ENCODE data around the gene TBC1D2. TPM values are rescaled to one million over a fixed set of nuclear protein-coding genes. Genes with fewer than 3 reads are reported as not detected.
"Not testable (repeated sequence)": the region's sequence is repeated elsewhere in the genome, so short reads cannot be mapped to it uniquely, and the experiment has no call there.

TBC1D2 gene
- polyA plus RNA-seq, 4 donors, result 12.2 to 42.0 (median 28.0) TPM

GRCh38 chr9:98178874-98179850, 76.3 kb downstream of the TBC1D2 start:
- peaks cover 2 to 93% (median 30%) of the 10 kb centered on the region in 3 donors for H3K4me1 ChIP-seq (ENCODE audit: control insufficient read depth in 3 of 3, insufficient read depth in 2 of 3, low read depth in 1 of 3, low read length in 2 of 3)
- no peaks in the 10 kb centered on the region for H3K27me3 ChIP-seq (ENCODE audit: control insufficient read depth in 3 of 3, insufficient read depth in 3 of 3, low read length in 3 of 3)
- no peaks in the 10 kb centered on the region for H3K9me3 ChIP-seq (ENCODE audit: control insufficient read depth in 2 of 2, insufficient read depth in 1 of 2, low read depth in 1 of 2, low read length in 1 of 2)
- H3K27ac ChIP-seq (ENCODE audit: low read depth in 1 of 3, low read length in 2 of 3), result peak overlapping the region in 2 of 3 donors; percentile 52 to 96
- H3K36me3 ChIP-seq (ENCODE audit: control insufficient read depth in 3 of 3, insufficient read depth in 2 of 3, low read depth in 1 of 3, low read length in 3 of 3), result peaks cover 0 to 43% (median 0%) of the 10 kb centered on the region in 3 donors
- 74 to 79% (median 75%) methylated on average over 16 of the region's 16 CpGs for WGBS, 3 donors
- no peak overlapping the region for H3K4me3 ChIP-seq (ENCODE audit: low read depth in 1 of 3, low read length in 3 of 3)
- no peak for DNase-seq
- no peak for FAIRE-seq

- Histone ChIP-seq H3K36me3 (ENCODE audit: control insufficient read depth in 3 of 3, insufficient read depth in 2 of 3, low read depth in 1 of 3, low read length in 3 of 3) (peaks cover 0 to 50% (median 0%) of the 10 kb centered on the region in 3 donors), H3K4me1 (ENCODE audit: control insufficient read depth in 3 of 3, insufficient read depth in 2 of 3, low read depth in 1 of 3, low read length in 2 of 3) (peaks cover 9 to 90% (median 34%) of the 10 kb centered on the region in 3 donors), H3K4me3 (ENCODE audit: low read depth in 1 of 3, low read length in 3 of 3) (no peak overlapping the region), H3K27me3 (ENCODE audit: control insufficient read depth in 3 of 3, insufficient read depth in 3 of 3, low read length in 3 of 3) (no peaks in the 10 kb centered on the region), H3K9me3 (ENCODE audit: control insufficient read depth in 2 of 2, insufficient read depth in 1 of 2, low read depth in 1 of 2, low read length in 1 of 2) (no peaks in the 10 kb centered on the region), H3K27ac (ENCODE audit: low read depth in 1 of 3, low read length in 2 of 3) (peak overlapping the region; percentile 84 to 96 (median 90))
- FAIRE-seq, result no peak
- DNase-seq, result peak; percentile 90 to 97
- WGBS, 3 donors, result 26 to 58% (median 37%) methylated on average over 9 of the region's 9 CpGs
Measured at GRCh38 chr9:98176391-98177259, 78.8 kb downstream of the TBC1D2 start.

- DNase-seq, result no peak
- Histone ChIP-seq H3K27ac (ENCODE audit: low read depth in 1 of 3, low read length in 2 of 3) (peak overlapping the region; percentile 82 to 96 (median 90)), H3K27me3 (ENCODE audit: control insufficient read depth in 3 of 3, insufficient read depth in 3 of 3, low read length in 3 of 3) (no peaks in the 10 kb centered on the region), H3K36me3 (ENCODE audit: control insufficient read depth in 3 of 3, insufficient read depth in 2 of 3, low read depth in 1 of 3, low read length in 3 of 3) (peaks cover 0 to 50% (median 0%) of the 10 kb centered on the region in 3 donors), H3K9me3 (ENCODE audit: control insufficient read depth in 2 of 2, insufficient read depth in 1 of 2, low read depth in 1 of 2, low read length in 1 of 2) (no peaks in the 10 kb centered on the region), H3K4me3 (ENCODE audit: low read depth in 1 of 3, low read length in 3 of 3) (no peak overlapping the region), H3K4me1 (ENCODE audit: control insufficient read depth in 3 of 3, insufficient read depth in 2 of 3, low read depth in 1 of 3, low read length in 2 of 3) (peaks cover 9 to 90% (median 38%) of the 10 kb centered on the region in 3 donors)
- 54 to 76% (median 70%) methylated on average over 3 of the region's 3 CpGs for WGBS, 3 donors
- no peak for FAIRE-seq
Measured at GRCh38 chr9:98175762-98176161, 79.7 kb downstream of the TBC1D2 start.

GRCh38 chr9:98175028-98175569, 80.3 kb downstream of the TBC1D2 start:
- Histone ChIP-seq H3K4me3 (ENCODE audit: low read depth in 1 of 3, low read length in 3 of 3) (no peak overlapping the region), H3K27me3 (ENCODE audit: control insufficient read depth in 3 of 3, insufficient read depth in 3 of 3, low read length in 3 of 3) (no peaks in the 10 kb centered on the region), H3K27ac (ENCODE audit: low read depth in 1 of 3, low read length in 2 of 3) (peak overlapping the region in 2 of 3 donors; percentile 24 to 96), H3K36me3 (ENCODE audit: control insufficient read depth in 3 of 3, insufficient read depth in 2 of 3, low read depth in 1 of 3, low read length in 3 of 3) (peaks cover 0 to 52% (median 0%) of the 10 kb centered on the region in 3 donors), H3K4me1 (ENCODE audit: control insufficient read depth in 3 of 3, insufficient read depth in 2 of 3, low read depth in 1 of 3, low read length in 2 of 3) (peaks cover 9 to 89% (median 34%) of the 10 kb centered on the region in 3 donors), H3K9me3 (ENCODE audit: control insufficient read depth in 2 of 2, insufficient read depth in 1 of 2, low read depth in 1 of 2, low read length in 1 of 2) (no peaks in the 10 kb centered on the region)
- FAIRE-seq (no peak), DNase-seq (peak in 1 of 2 donors; percentile 32)
- 44 to 52% (median 51%) methylated on average over 5 to 6 of the region's 6 CpGs for WGBS, 3 donors

GRCh38 chr9:98174502-98174918, 80.9 kb downstream of the TBC1D2 start:
- not testable (repeated sequence) for H3K27me3 ChIP-seq (ENCODE audit: control insufficient read depth in 3 of 3, insufficient read depth in 3 of 3, low read length in 3 of 3); DNase-seq; H3K9me3 ChIP-seq (ENCODE audit: control insufficient read depth in 2 of 2, insufficient read depth in 1 of 2, low read depth in 1 of 2, low read length in 1 of 2); H3K4me3 ChIP-seq (ENCODE audit: low read depth in 1 of 3, low read length in 3 of 3); FAIRE-seq
- Histone ChIP-seq H3K4me1 (ENCODE audit: control insufficient read depth in 3 of 3, insufficient read depth in 2 of 3, low read depth in 1 of 3, low read length in 2 of 3) (peaks cover 9 to 92% (median 34%) of the 10 kb centered on the region in 3 donors), H3K36me3 (ENCODE audit: control insufficient read depth in 3 of 3, insufficient read depth in 2 of 3, low read depth in 1 of 3, low read length in 3 of 3) (peaks cover 0 to 55% (median 0%) of the 10 kb centered on the region in 3 donors), H3K27ac (ENCODE audit: low read depth in 1 of 3, low read length in 2 of 3) (peak overlapping the region in 1 of 3 donors; percentile 96)
- WGBS, 3 donors, result 69 to 84% (median 80%) methylated on average over 5 of the region's 5 CpGs

GRCh38 chr9:98173181-98173580, 82.3 kb downstream of the TBC1D2 start:
- Histone ChIP-seq H3K9me3 (ENCODE audit: control insufficient read depth in 2 of 2, insufficient read depth in 1 of 2, low read depth in 1 of 2, low read length in 1 of 2) (no peaks in the 10 kb centered on the region), H3K4me3 (ENCODE audit: low read depth in 1 of 3, low read length in 3 of 3) (no peak overlapping the region), H3K27me3 (ENCODE audit: control insufficient read depth in 3 of 3, insufficient read depth in 3 of 3, low read length in 3 of 3) (no peaks in the 10 kb centered on the region), H3K36me3 (ENCODE audit: control insufficient read depth in 3 of 3, insufficient read depth in 2 of 3, low read depth in 1 of 3, low read length in 3 of 3) (peaks cover 0 to 48% (median 0%) of the 10 kb centered on the region in 3 donors), H3K27ac (ENCODE audit: low read depth in 1 of 3, low read length in 2 of 3) (peak overlapping the region in 1 of 3 donors; percentile 46), H3K4me1 (ENCODE audit: control insufficient read depth in 3 of 3, insufficient read depth in 2 of 3, low read depth in 1 of 3, low read length in 2 of 3) (peaks cover 13 to 90% (median 36%) of the 10 kb centered on the region in 3 donors)
- 82 to 85% (median 82%) methylated on average over 16 of the region's 16 CpGs for WGBS, 3 donors
- DNase-seq (no peak), FAIRE-seq (no peak)

GRCh38 chr9:98172604-98173003, 82.8 kb downstream of the TBC1D2 start:
- DNase-seq, result no peak
- WGBS, 3 donors, result 63 to 74% (median 71%) methylated on average over 3 of the region's 3 CpGs
- Histone ChIP-seq H3K36me3 (ENCODE audit: control insufficient read depth in 3 of 3, insufficient read depth in 2 of 3, low read depth in 1 of 3, low read length in 3 of 3) (peaks cover 0 to 48% (median 0%) of the 10 kb centered on the region in 3 donors), H3K4me1 (ENCODE audit: control insufficient read depth in 3 of 3, insufficient read depth in 2 of 3, low read depth in 1 of 3, low read length in 2 of 3) (peaks cover 13 to 91% (median 36%) of the 10 kb centered on the region in 3 donors), H3K27ac (ENCODE audit: low read depth in 1 of 3, low read length in 2 of 3) (peak overlapping the region in 2 of 3 donors; percentile 3 to 46), H3K4me3 (ENCODE audit: low read depth in 1 of 3, low read length in 3 of 3) (no peak overlapping the region), H3K27me3 (ENCODE audit: control insufficient read depth in 3 of 3, insufficient read depth in 3 of 3, low read length in 3 of 3) (no peaks in the 10 kb centered on the region), H3K9me3 (ENCODE audit: control insufficient read depth in 2 of 2, insufficient read depth in 1 of 2, low read depth in 1 of 2, low read length in 1 of 2) (no peaks in the 10 kb centered on the region)
- no peak for FAIRE-seq
